Endodermal cell (in vitro differentiated cells): ENCODE measurements around the gene ZDHHC14. TPM values are rescaled to one million over a fixed set of nuclear protein-coding genes. Genes with fewer than 3 reads are reported as not detected.

Source experiments
- DNase-seq: peaks from one replicate; pipeline ENCODE4 v3.0.0-alpha.2; 2017
- H3K27ac ChIP-seq: 2 replicates; pipeline ENCODE4 v1.5.1; 2013; ENCODE audit warnings: mild to moderate bottlenecking, low read depth, low read length, moderate library complexity
- H3K27me3 ChIP-seq: 2 replicates; pipeline ENCODE4 v1.6.1; 2013; ENCODE audit warnings: mild to moderate bottlenecking, low read length, moderate library complexity; ENCODE audit not compliant: insufficient read depth, control insufficient read depth, poor library complexity, severe bottlenecking
- H3K36me3 ChIP-seq: 2 replicates; pipeline ENCODE4 v1.7.0; 2013; ENCODE audit warnings: mild to moderate bottlenecking, low read length, moderate library complexity; ENCODE audit not compliant: control insufficient read depth, insufficient read depth
- H3K4me1 ChIP-seq: one replicate; pipeline ENCODE4 v1.7.0; 2013; ENCODE audit warnings: low read length; ENCODE audit not compliant: control insufficient read depth, insufficient read depth
- H3K4me3 ChIP-seq: 2 replicates; pipeline ENCODE4 v1.5.1; 2013; ENCODE audit warnings: mild to moderate bottlenecking, low read length, moderate library complexity
- H3K9ac ChIP-seq: 2 replicates; pipeline ENCODE4 v1.6.1; 2013; ENCODE audit warnings: mild to moderate bottlenecking, low read length, moderate library complexity; ENCODE audit not compliant: poor library complexity, severe bottlenecking; ENCODE audit errors: extremely low read depth
- H3K9me3 ChIP-seq: 2 replicates; pipeline ENCODE4 v1.6.1; 2013; ENCODE audit warnings: mild to moderate bottlenecking, low read length, moderate library complexity; ENCODE audit not compliant: control insufficient read depth
- H3K27ac Mint-ChIP-seq: 2 replicates; pipeline ENCODE4 v1.8.0; 2020; ENCODE audit warnings: mixed read lengths
- H3K27me3 Mint-ChIP-seq: 2 replicates; pipeline ENCODE4 v1.8.0; 2021; ENCODE audit warnings: mild to moderate bottlenecking, mixed read lengths; ENCODE audit not compliant: insufficient read depth
- H3K36me3 Mint-ChIP-seq: 2 replicates; pipeline ENCODE4 v1.8.0; 2020; ENCODE audit warnings: low read depth, mixed read lengths
- H3K4me1 Mint-ChIP-seq: 2 replicates; pipeline ENCODE4 v1.8.0; 2020; ENCODE audit warnings: mixed read lengths
- H3K4me3 Mint-ChIP-seq: 2 replicates; pipeline ENCODE4 v1.8.0; 2020; ENCODE audit warnings: mild to moderate bottlenecking, moderate library complexity, mixed read lengths
- H3K9me3 Mint-ChIP-seq: 2 replicates; pipeline ENCODE4 v1.8.0; 2020; ENCODE audit warnings: mild to moderate bottlenecking, mixed read lengths
- WGBS, 2 experiments: methylation state at CpG; one replicate each; pipeline versions ENCODE4 v1.1.5 to v1.1.7; 2013; ENCODE audit warnings: missing lambda C conversion rate in 2 of 2, mixed read lengths in 1 of 2; ENCODE audit not compliant: insufficient coverage in 1 of 2, insufficient read length in 1 of 2; 5-methylcytosine and 5-hydroxymethylcytosine counted together
- total RNA-seq, 2 donors: library from RNA; stranded (reverse); fragmentation: NEBNext Ultra II Directional in 1 of 2; extraction: Animal tissue kit (Norgen Biotek cat#: 25700) in 1 of 2; gene quantifications; 2 replicates in 1 of 2; 3 replicates in 1 of 2; pipeline ENCODE4 v1.2.1, GENCODE V29; 2021
- TF ChIP-seq, protein P1 (sequence below): fragments of 200-600 bp; sonication (generic); conservative IDR thresholded peaks from 2 replicates; pipeline ENCODE4 v1.5.0; 2021; ENCODE audit warnings: antibody characterized with exemption, mild to moderate bottlenecking

ZDHHC14 gene
- total RNA-seq, 2 donors from 2014 or later, result 2.3 to 4.5 TPM

GRCh38 chr6:157642736-157643135, 261.7 kb downstream of the ZDHHC14 start:
- H3K36me3 ChIP-seq, result no peaks in the 10 kb centered on the region
- H3K4me1 ChIP-seq, result no peaks in the 10 kb centered on the region
- WGBS, 2 experiments, result 91% methylated on average over 3 of the region's 3 CpGs; no CpG with 5 or more reads in 1 of the 2 experiments
- no peaks in the 10 kb centered on the region for H3K9me3 ChIP-seq
- no peak overlapping the region for H3K27ac ChIP-seq
- Mint-ChIP-seq H3K36me3 (no peaks in the 10 kb centered on the region), H3K4me3 (no peak overlapping the region), H3K27ac (no peak overlapping the region), H3K4me1 (no peaks in the 10 kb centered on the region), H3K9me3 (no peaks in the 10 kb centered on the region), H3K27me3 (no peaks in the 10 kb centered on the region)
- DNase-seq, result no peak
- H3K27me3 ChIP-seq, result no peaks in the 10 kb centered on the region
- H3K9ac ChIP-seq, result no peak overlapping the region
- TF ChIP-seq, protein P1, sequence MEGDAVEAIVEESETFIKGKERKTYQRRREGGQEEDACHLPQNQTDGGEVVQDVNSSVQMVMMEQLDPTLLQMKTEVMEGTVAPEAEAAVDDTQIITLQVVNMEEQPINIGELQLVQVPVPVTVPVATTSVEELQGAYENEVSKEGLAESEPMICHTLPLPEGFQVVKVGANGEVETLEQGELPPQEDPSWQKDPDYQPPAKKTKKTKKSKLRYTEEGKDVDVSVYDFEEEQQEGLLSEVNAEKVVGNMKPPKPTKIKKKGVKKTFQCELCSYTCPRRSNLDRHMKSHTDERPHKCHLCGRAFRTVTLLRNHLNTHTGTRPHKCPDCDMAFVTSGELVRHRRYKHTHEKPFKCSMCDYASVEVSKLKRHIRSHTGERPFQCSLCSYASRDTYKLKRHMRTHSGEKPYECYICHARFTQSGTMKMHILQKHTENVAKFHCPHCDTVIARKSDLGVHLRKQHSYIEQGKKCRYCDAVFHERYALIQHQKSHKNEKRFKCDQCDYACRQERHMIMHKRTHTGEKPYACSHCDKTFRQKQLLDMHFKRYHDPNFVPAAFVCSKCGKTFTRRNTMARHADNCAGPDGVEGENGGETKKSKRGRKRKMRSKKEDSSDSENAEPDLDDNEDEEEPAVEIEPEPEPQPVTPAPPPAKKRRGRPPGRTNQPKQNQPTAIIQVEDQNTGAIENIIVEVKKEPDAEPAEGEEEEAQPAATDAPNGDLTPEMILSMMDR, result no peak
- no peak overlapping the region for H3K4me3 ChIP-seq

DNA sequence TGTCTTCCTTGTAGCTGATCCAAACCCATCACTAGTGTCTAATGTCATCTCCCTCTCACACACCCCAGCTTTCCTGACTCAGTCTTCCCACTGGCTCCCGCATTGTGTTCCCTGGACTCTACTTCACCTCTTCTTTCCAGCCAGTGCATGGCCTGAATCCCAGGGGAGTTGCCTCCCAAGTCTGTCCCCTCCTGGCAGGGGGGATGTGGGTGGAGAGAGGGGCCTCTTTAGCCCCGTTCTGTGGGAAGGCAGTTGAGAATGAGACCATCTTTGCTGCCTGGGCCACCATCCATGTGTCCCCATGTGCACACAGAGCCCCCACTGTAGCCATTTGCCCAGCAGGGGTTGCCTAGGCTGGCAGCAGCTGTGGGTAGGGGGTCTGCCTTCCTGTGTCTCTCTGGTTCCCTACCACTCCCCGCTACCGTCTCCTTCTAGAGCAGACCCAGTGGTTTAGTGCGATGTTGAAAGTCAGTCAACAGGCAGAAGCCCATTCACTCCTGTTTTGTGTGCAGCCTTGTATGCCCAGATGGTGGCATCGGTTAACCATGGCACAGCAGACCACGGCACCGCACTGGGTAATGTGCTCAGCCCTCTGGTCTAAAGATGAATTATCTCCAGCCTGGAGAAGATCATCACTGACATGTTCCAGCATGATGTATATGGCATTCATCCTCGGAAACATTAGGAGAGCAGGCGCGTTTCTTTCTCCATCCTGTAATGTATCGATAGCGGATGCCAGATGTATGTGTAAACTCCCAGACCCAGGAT, 263.2 kb downstream of the ZDHHC14 start:
- H3K4me3 ChIP-seq, result no peak overlapping the region
- no peaks in the 10 kb centered on the region for H3K27me3 Mint-ChIP-seq
- H3K36me3 Mint-ChIP-seq, result no peaks in the 10 kb centered on the region
- peaks cover 2% of the 10 kb centered on the region for H3K4me1 Mint-ChIP-seq
- no peaks in the 10 kb centered on the region for H3K36me3 ChIP-seq
- no peak overlapping the region for H3K27ac ChIP-seq
- no peak overlapping the region for H3K27ac Mint-ChIP-seq
- no peaks in the 10 kb centered on the region for H3K9me3 Mint-ChIP-seq
- no peaks in the 10 kb centered on the region for H3K4me1 ChIP-seq
- DNase-seq, result no peak
- 89 to 98% methylated on average over 11 to 13 of the region's 13 CpGs for WGBS, 2 experiments
- no peaks in the 10 kb centered on the region for H3K27me3 ChIP-seq
- TF ChIP-seq, protein P1, result peak; percentile 13
- H3K9me3 ChIP-seq, result no peaks in the 10 kb centered on the region
- no peak overlapping the region for H3K4me3 Mint-ChIP-seq
- H3K9ac ChIP-seq, result no peak overlapping the region

DNA sequence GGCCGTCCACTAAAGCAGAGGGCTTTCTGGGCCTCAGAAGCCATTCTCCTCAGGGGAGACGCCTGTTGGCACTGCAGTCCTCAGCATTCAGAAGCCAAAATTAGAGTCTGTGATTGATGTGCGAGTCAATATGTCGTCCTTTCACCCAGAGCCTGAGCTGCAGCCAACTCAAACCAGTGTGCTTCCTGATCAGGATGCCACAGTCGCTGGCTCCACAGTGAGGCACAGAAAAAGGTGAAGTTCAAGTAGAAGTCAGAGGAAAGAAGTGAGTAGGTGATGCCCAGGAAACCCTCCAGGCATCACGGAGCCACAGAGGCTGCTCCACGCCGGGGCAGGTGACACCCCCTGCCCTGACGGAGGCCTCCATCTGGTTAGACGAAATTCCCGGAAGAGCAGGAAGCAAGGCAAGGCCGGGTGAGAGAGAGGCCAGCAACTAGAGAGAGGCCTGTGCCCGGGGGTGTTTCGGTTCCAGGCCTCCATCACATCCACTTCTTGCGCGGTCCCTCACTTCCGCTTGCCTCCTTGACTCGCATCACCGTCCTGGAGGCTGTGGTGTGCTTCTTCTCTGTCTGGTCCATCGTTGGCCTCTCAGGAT, 264.3 kb downstream of the ZDHHC14 start:
- Mint-ChIP-seq H3K36me3 (no peaks in the 10 kb centered on the region), H3K27ac (no peak overlapping the region), H3K4me1 (peaks cover 2% of the 10 kb centered on the region), H3K27me3 (no peaks in the 10 kb centered on the region), H3K4me3 (no peak overlapping the region), H3K9me3 (no peaks in the 10 kb centered on the region)
- H3K27ac ChIP-seq, result no peak overlapping the region
- no peak overlapping the region for H3K4me3 ChIP-seq
- DNase-seq, result no peak
- H3K9ac ChIP-seq, result no peak overlapping the region
- TF ChIP-seq, protein P1, result no peak
- WGBS, 2 experiments, result 94 to 99% methylated on average over 9 to 20 of the region's 20 CpGs
- H3K4me1 ChIP-seq, result no peaks in the 10 kb centered on the region
- no peaks in the 10 kb centered on the region for H3K9me3 ChIP-seq
- H3K36me3 ChIP-seq, result no peaks in the 10 kb centered on the region
- no peaks in the 10 kb centered on the region for H3K27me3 ChIP-seq
